Transverse colon (tissue), 4 donors: ENCODE measurements around the gene CBL.

ENCODE experiments used
- CTCF ChIP-seq, 5 experiments: fragments of 200-600 bp in 3 of 5; fragments of 450-650 bp in 2 of 5; sonication (generic) in 3 of 5; IDR thresholded peaks; 1 replicate in 2 of 5; 2 replicates in 3 of 5; pipeline ENCODE4 v1.5.1; 2016 to 2017; ENCODE audit warnings: antibody characterized with exemption in 5 of 5, inconsistent platforms in 3 of 5, mild to moderate bottlenecking in 2 of 5, moderate library complexity in 1 of 5
- POLR2A ChIP-seq: fragments of 450-650 bp; IDR thresholded peaks from one replicate; pipeline ENCODE4 v1.6.1; 2016; ENCODE audit warnings: antibody characterized with exemption, mild to moderate bottlenecking, moderate library complexity
- POLR2AphosphoS5 ChIP-seq, 3 donors: sonication (generic); formaldehyde crosslinking; IDR thresholded peaks; one replicate each; pipeline ENCODE4 v1.6.1; 2016; ENCODE audit warnings: antibody characterized with exemption in 3 of 3

- TF ChIP-seq CTCF (IDR thresholded peaks at IDR 0.05) (no peak), POLR2AphosphoS5 (IDR thresholded peaks at IDR 0.05) (peak in 1 of 3 donors; percentile 6), POLR2A (no peak)
These were observed 36.8 kb upstream of the CBL start for GRCh38 chr11:119169282-119169719.
